Gastroesophageal sphincter (tissue), 4 donors: ENCODE results near the gene KLHL22. TPM values are rescaled to one million over a fixed set of nuclear protein-coding genes. Genes with fewer than 3 reads are reported as not detected.

ENCODE experiments used
- ATAC-seq: fragments of 150-250 bp; one replicate; pipeline ENCODE4 v1.9.1; 2016; ENCODE audit warnings: mild to moderate bottlenecking, moderate library complexity
- H3K27ac ChIP-seq, 4 donors: fragments of 200-600 bp; sonication (generic) in 3 of 4; 1 replicate in 3 of 4; 2 replicates in 1 of 4; pipeline ENCODE4 v1.5.1; 2016 to 2019
- H3K27me3 ChIP-seq: fragments of 200-600 bp; sonication (generic); one replicate; pipeline ENCODE4 v1.5.1; 2019
- H3K36me3 ChIP-seq, 2 donors: fragments of 200-600 bp; sonication (generic); one replicate each; pipeline ENCODE4 v1.5.1; 2019; ENCODE audit warnings: control low read depth in 1 of 2
- H3K4me1 ChIP-seq, 3 donors: fragments of 200-600 bp; sonication (generic); 1 replicate in 2 of 3; 2 replicates in 1 of 3; pipeline ENCODE4 v1.5.1; 2016 to 2019; ENCODE audit warnings: control low read depth in 2 of 3
- H3K4me3 ChIP-seq, 2 donors: fragments of 200-600 bp; sonication (generic); one replicate each; pipeline ENCODE4 v1.5.1; 2019; ENCODE audit warnings: mild to moderate bottlenecking in 1 of 2, moderate library complexity in 1 of 2
- H3K9me3 ChIP-seq, 3 donors: fragments of 200-600 bp; sonication (generic); one replicate each; pipeline ENCODE4 v1.5.1; 2017 to 2019; ENCODE audit warnings: control low read depth in 2 of 3
- CTCF ChIP-seq, 4 experiments: fragments of 200-600 bp in 2 of 4; fragments of 450-650 bp in 2 of 4; sonication (generic) in 1 of 4; IDR thresholded peaks; one replicate each; pipeline ENCODE4 v1.5.1; 2017 to 2019; ENCODE audit warnings: antibody characterized with exemption in 4 of 4, mild to moderate bottlenecking in 2 of 4, moderate library complexity in 2 of 4
- EP300 ChIP-seq: sonication (generic); formaldehyde crosslinking; IDR thresholded peaks from one replicate; pipeline ENCODE4 v1.6.1; 2017; ENCODE audit warnings: antibody characterized with exemption, mild to moderate bottlenecking
- POLR2A ChIP-seq, 2 donors: fragments of 450-650 bp; IDR thresholded peaks; one replicate each; pipeline ENCODE4 v1.6.1; 2017; ENCODE audit warnings: antibody characterized with exemption in 2 of 2, mild to moderate bottlenecking in 2 of 2, moderate library complexity in 1 of 2
- POLR2AphosphoS5 ChIP-seq: sonication (generic); formaldehyde crosslinking; IDR thresholded peaks from one replicate; pipeline ENCODE4 v1.6.1; 2017; ENCODE audit warnings: antibody characterized with exemption
- WGBS, 2 donors: methylation state at CpG; one replicate each; pipeline ENCODE4 v1.1.5; 2018; ENCODE audit warnings: low coverage in 1 of 2; 5-methylcytosine and 5-hydroxymethylcytosine counted together
- total RNA-seq, 4 donors: library from RNA; depleted of rRNA; stranded (reverse); fragments of >200 nt; gene quantifications; one replicate each; pipeline ENCODE4 v1.1.0, GENCODE V29; 2016

Gene KLHL22
- total RNA-seq, 4 donors from 2014 or later, result 25.0 to 44.5 (median 33.9) TPM

- TF ChIP-seq EP300, result no peak
- H3K27me3 ChIP-seq, result no peaks in the 10 kb centered on the region
- no peak overlapping the region for H3K4me3 ChIP-seq
- H3K9me3 ChIP-seq, result no peaks in the 10 kb centered on the region
- H3K4me1 ChIP-seq, result peaks cover 0 to 76% (median 26%) of the 10 kb centered on the region in 3 donors
- H3K27ac ChIP-seq, result peak overlapping the region in 1 of 4 donors; percentile 26
- no peak for ATAC-seq
- 40 to 52% methylated on average over 5 to 6 of the region's 7 CpGs for WGBS, 2 donors
- H3K36me3 ChIP-seq, result peaks cover 0 to 39% of the 10 kb centered on the region in 2 donors
These were observed 27.7 kb upstream of the KLHL22 start for GRCh38 chr22:20523086-20523983.

DNA sequence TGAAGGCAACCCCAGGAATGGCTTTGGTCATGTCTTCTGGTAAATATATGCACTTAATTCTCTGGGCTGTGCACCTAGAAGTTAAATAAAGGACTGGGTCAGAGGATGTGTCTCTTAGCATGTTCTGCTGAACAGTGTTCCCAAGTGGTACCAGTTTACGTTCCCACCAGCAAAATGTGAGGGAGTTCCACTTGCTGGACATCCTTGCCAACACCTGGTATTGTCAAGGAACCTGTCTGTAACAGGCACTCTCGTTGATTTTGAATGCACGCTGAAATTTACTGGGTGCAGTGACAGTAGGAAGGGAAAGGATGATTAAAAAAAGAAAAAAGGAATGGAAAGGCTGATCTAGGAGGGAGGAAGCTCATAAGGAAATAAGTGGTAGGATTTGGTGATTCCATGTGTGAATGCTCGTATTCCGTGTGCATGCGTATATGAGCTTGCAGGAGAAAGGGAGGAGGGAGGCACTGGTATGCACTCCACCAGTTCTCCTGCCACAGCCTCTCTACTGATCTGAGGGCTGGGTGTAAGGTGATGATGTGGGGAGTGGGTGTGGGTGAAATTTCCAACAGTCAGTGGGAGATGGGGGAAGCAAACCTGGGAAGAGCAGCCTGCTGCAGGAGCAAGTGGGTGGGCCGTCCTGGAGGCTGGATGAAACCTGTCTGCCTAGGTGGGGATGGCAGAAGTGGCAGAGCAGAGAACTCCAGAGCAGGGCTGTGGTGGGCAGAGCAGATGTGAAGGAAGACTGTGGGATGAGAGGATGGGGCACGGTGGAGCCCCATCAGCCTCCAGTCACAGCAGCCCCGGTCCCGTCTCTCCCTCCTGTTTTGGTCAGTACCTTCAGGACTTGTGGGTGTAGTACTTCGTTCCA lies 26.8 kb upstream of the KLHL22 start:
- no peaks in the 10 kb centered on the region for H3K27me3 ChIP-seq
- H3K27ac ChIP-seq, result no peak overlapping the region
- peaks cover 0 to 85% (median 26%) of the 10 kb centered on the region in 3 donors for H3K4me1 ChIP-seq
- H3K4me3 ChIP-seq, result no peak overlapping the region
- ATAC-seq, result no peak
- TF ChIP-seq POLR2A (IDR thresholded peaks at IDR 0.05) (no peak), POLR2AphosphoS5 (no peak), CTCF (IDR thresholded peaks at IDR 0.05) (no peak), EP300 (no peak)
- H3K36me3 ChIP-seq, result peaks cover 0 to 36% of the 10 kb centered on the region in 2 donors
- no peaks in the 10 kb centered on the region for H3K9me3 ChIP-seq
- WGBS, 2 donors, result 60 to 82% methylated on average over 3 to 7 of the region's 11 CpGs

- H3K27ac ChIP-seq, result peak overlapping the region in 1 of 4 donors; percentile 11
- WGBS, 2 donors, result 33 to 53% methylated on average over 3 to 4 of the region's 7 CpGs
- H3K4me1 ChIP-seq, result peaks cover 0 to 88% (median 23%) of the 10 kb centered on the region in 3 donors
- no peaks in the 10 kb centered on the region for H3K9me3 ChIP-seq
- H3K4me3 ChIP-seq, result no peak overlapping the region
- TF ChIP-seq POLR2AphosphoS5 (no peak), POLR2A (IDR thresholded peaks at IDR 0.05) (no peak), EP300 (no peak), CTCF (IDR thresholded peaks at IDR 0.05) (no peak)
- no peaks in the 10 kb centered on the region for H3K27me3 ChIP-seq
- no peak for ATAC-seq
- peaks cover 0 to 34% of the 10 kb centered on the region in 2 donors for H3K36me3 ChIP-seq
These were observed 24.5 kb upstream of the KLHL22 start for GRCh38 chr22:20520093-20520511.

DNA sequence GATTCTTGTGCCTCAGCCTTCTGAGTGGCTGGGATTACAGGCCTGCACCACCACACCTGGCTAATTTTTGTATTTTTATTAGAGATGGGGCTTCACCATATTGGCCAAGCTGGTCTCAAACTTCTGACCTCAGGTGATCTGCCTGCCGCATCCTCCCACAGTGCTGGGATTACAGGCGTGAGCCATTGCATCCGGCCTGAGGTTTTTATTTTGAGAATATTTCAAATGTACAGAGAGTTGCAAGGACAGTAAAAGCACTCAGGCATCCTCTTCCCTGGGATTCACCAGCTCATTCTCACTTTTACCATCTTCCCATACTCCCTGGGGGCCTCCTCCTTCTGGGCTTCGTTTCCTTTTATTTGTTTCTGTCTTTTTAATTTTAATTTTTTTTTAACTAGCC lies 24.0 kb upstream of the KLHL22 start:
- Histone ChIP-seq H3K4me1 (peaks cover 0 to 88% (median 27%) of the 10 kb centered on the region in 3 donors), H3K27ac (peak overlapping the region in 1 of 4 donors; percentile 11)

More for the DNA sequence above, 24.0 kb upstream of the KLHL22 start:
- ATAC-seq, result no peak
- no peak for TF ChIP-seq POLR2AphosphoS5
- TF ChIP-seq EP300, result no peak
- TF ChIP-seq CTCF (IDR thresholded peaks at IDR 0.05), result no peak
- TF ChIP-seq POLR2A (IDR thresholded peaks at IDR 0.05), result no peak
- Histone ChIP-seq H3K36me3 (peaks cover 0 to 39% of the 10 kb centered on the region in 2 donors), H3K4me3 (no peak overlapping the region), H3K9me3 (no peaks in the 10 kb centered on the region), H3K27me3 (no peaks in the 10 kb centered on the region)
- WGBS, 2 donors, result 55 to 60% methylated on average over 4 of the region's 4 CpGs
